Stimulated activated CD8-positive, alpha-beta memory T cell treated with anti-CD3 and anti-CD28 coated beads, Interleukin-4, amount 100 ng/mL, for 24 hours (primary cell): Measurements from ENCODE around the gene TPM1.

Source experiments
- DNase-seq: peaks from one replicate; pipeline ENCODE4 v3.0.0-alpha.2; 2020; ENCODE audit warnings: low read depth

The TPM1 gene

GRCh38 chr15:63042877-63043334, 359 bp downstream of the TPM1 start:
- no peak for DNase-seq

- no peak for DNase-seq
Observed at GRCh38 chr15:63043335-63044076, 959 bp downstream of the TPM1 start.

DNA sequence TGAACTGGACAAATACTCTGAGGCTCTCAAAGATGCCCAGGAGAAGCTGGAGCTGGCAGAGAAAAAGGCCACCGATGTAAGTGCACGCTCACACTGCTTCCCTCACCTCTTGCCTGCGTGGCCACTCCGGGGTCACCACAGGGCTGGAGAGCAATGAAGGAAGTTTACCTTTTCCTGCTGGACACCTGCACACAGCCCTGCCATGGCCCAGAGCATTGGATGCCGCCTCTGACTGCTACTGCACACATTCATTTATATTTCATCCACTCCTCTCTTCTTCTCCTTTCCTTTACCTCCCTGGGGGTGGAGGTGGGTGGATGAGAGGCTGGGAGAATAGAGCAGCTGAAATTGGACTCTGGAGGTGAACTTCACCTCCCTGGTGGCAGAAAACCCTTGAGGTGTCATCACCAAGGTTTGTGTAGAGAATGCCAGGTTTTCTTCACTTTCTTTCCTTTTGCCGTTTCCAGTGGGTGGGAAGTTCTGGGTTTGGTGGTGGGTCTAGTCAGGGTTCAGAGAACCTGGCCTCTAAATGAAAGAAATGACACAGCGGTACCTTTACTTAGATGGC, 1.6 kb downstream of the TPM1 start:
- DNase-seq: no peak

GRCh38 chr15:63044645-63045464, 2.3 kb downstream of the TPM1 start:
- DNase-seq: no peak

- no peak for DNase-seq
Observed at GRCh38 chr15:63045465-63045840, 2.9 kb downstream of the TPM1 start.

GRCh38 chr15:63045879-63046278, 3.3 kb downstream of the TPM1 start:
- no peak for DNase-seq

- DNase-seq: no peak
Observed at GRCh38 chr15:63046917-63047760, 4.6 kb downstream of the TPM1 start.

DNA sequence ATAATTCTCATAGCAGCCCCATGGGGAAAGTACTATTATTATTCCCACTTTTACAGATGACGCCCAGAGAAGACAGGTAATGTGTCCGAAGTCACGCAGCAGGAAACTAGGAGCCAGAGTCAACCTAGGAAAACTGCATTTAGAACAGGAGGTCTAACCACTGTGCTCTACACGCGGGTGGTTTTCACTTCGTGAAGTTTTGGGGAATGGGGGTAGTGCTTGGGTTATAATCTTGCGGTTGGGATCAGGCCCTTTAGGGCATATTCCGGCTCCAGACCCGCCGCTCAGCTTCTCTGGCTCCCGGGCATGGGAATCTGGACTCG, 5.2 kb downstream of the TPM1 start:
- no peak for DNase-seq

DNA sequence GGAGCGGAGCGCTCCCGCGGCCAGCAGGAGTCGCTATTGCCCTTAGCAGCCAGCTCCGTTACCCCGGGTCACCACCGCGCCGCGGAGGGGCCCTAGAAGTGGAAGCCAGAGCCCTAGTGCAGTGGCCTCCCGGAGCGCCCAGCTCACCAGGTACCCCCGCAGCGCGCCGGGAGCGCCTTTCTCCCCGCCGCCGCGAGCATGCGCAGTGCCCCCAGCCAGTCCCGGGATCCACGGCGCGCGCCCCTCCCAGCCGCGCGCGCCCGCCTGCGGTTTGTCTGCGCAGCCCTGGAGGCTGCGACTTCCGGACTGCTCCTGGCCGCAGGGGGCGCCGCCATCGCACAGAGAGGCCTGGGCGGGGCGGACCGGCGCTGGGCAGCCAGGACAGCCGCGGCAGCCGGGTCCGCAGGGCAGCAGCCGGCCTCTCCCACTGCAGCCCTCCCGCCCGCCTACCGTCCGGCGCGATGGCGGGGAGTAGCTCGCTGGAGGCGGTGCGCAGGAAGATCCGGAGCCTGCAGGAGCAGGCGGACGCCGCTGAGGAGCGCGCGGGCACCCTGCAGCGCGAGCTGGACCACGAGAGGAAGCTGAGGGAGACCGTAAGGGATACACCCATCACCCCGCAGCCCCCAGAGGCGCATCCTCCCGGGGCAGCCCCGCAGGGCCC, 5.7 kb downstream of the TPM1 start:
- DNase-seq: peak; percentile 82

- no peak for DNase-seq
Observed at GRCh38 chr15:63048776-63049665, 6.5 kb downstream of the TPM1 start.

DNA sequence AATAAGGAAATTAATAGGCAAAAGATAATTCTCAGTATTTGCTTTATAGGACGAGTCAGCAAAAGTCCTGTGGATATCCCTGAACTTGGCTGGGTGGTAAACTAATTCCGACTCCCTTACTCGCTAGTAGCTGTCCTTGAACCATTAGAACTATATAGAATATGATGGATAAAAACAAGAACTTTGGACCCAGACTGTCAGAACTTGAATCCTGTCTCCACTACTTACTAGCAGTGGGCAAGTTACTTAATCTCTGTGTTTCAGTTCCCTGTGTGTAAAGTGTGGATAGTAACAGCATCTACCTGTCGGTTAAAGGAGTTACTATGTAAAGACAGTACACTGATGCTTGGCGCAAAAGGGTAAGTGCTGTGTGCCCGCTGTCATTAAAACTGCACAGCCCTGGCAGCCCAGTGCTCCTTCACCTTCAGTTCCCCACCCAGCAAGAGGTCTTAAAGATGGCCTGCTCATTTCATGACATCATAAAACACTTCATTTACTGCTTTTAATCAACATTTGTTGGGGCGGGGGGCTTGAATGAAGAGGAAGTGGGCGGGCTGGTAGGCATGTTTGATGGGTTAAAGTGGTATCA, 7.3 kb downstream of the TPM1 start:
- no peak for DNase-seq

GRCh38 chr15:63050731-63051155, 8.2 kb downstream of the TPM1 start:
- DNase-seq: no peak

DNA sequence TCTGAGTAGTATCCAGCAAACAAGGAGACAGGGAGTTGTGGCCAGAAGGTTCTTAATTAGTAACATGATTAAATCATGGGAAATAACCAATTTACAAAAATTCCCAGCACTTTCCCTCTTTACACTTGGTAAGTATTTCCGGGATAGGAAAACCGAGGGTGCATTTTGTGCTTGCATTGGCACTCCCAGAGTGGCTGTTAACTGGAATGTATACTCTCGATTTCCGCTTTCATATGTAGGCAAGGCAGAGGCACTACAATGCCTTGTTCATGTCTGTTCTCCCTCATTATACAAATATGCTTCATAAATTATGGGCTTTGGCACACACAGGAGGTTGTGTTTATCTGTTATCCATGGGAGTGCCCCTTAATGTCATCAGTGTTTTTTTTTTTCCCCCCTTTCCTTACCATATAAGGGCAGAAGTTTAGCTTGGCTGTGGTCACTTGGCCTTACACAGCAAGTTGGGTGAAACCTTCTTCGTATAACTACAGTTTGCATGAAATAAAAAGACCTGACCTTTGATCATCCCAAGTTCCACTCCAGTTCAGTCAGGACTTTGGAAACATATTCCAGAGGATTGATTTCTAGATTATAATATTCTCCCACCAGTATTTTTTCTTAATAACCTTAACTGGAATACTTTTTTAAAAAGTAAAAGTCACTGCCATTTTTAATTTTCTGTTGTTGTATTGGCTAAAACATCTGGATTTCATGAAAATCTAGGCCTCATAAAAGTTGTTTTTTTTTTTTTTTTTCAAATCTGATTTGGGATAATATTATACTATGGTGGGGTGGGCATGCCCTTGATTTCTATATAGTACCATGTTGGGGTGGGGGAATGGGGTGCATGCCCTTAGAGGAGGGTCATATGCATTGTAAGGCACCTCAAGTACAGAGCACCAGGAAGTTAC, 8.9 kb downstream of the TPM1 start:
- no peak for DNase-seq

- DNase-seq: no peak
Observed at GRCh38 chr15:63052077-63052841, 9.7 kb downstream of the TPM1 start.

DNA sequence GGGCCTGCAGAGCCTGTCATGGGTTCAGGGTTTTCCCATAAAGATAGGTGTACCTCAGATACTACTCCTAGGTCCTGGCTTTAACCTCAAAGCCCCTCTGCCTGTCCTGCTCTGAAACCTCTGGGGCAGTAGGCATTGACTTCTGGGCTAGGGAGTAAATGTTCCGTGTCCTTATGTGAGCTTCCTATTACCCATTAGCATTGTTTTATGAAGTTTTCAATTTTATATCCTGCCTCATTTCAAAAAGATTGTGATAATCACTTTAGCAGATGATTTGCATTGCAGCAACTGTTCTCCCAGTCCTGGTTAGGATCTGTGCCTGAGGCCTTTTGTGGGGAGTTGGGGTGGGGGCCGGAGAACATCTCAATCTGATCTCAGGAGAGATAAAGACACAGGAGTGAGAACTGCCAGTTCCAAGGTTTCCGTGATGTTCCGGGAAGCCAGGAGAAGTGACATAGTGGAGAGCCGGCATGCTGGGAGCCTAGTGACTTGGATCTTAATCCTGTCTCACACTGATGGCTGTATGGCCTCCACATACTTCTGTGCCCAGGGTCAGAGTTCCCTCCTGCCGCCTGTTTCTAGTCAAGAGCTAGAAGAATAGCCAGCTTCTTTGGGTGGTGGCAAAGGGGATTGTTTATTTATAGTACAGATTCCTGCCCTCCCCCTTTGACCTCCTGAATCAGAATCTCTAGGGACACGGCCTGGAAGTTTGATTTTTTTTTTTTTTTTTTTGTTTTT, 10.6 kb downstream of the TPM1 start:
- DNase-seq: no peak

DNA sequence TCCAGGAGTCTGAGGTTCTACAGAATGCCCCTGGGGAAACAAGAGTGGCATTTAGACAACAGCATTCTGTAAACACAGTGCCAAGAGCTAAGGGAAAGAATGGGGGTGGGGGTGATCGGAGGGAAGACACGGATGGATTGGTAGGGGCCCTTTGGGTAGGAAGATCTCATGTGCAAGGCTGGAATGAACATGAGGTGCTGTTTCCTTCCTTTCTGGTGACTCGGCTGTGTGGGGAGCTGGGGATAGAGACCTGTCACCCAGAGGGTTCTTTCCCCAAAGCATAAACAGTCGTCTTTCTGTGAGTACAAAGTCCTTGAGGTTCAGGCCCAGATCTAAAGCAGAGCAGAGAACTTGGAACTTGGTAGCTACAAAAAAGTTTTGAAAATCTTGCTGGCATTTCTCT, 11.7 kb downstream of the TPM1 start:
- DNase-seq: no peak

- DNase-seq: no peak
Observed at GRCh38 chr15:63054985-63055384, 12.4 kb downstream of the TPM1 start.

DNA sequence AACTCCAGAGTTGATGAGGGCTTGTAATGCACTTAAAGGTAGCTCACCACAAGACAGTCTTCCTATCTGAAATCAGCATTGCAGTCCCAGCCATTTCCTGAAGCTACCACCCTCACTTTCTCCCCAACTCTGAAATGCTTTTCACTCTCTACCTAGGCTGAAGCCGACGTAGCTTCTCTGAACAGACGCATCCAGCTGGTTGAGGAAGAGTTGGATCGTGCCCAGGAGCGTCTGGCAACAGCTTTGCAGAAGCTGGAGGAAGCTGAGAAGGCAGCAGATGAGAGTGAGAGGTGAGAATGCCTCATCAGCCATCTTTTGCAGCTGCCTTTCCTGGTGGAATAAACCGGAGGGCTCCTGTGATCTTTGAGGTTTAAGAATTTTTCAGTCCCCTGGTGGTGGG, 14.3 kb downstream of the TPM1 start:
- no peak for DNase-seq
